GM21528 (cell line): ENCODE data around the gene KNCN.

Experiments used
- ATAC-seq: cut with Tn5 transposase; IDR thresholded peaks from one replicate; pipeline ENCODE4 v1.9.1; 2021; ENCODE audit warnings: mild to moderate bottlenecking, moderate library complexity; ENCODE audit not compliant: unreplicated experiment, low FRiP score

KNCN gene

GRCh38 chr1:46551597-46552095 lies at the start of gene KNCN:
Gene KNCN, minus strand, starts transcription at chr1:46551647. Its CDS starts 432 bp downstream, at chr1:46551215.
- no peak for ATAC-seq

DNA sequence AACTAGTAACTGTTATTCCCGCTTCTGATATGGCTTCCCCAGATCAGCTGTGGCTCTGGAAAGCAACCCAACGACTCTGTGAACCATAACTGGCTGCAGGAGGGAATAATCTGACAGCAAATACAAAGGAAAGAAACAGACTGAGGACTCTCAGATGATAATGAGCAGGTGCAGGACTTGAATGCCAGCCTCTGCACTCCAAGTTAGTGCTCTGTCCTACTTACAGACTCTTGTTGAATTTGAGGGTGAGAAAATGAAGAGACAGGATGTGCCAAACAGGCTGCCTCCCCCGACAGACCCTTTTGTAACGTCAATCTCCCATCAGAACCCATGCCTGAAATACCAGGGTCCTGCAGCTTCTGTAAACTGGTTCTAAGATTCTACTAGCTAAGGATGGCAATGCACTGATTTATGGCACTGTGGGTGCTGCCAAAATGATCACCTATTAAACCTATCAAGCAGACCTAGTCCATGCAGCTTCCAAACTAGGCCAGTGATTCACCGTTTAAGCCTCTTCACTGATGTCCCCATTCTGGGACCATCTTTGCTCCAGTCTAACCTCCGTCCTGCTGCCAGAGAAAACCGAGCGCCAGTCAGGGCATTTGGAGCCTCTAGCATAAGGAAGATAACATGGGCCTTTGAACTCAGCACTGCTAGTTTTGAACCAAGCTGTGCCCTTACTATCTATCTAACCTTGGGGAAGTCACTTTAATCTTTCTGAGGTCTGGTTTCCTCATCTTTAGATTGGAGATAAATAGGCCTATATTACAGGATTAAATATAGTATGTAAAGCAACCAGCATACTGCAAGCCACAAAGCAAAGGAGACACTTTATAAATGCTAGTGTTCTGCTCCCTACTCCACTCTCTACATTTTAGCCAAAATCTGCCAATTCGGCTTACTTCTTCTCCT lies 47.9 kb upstream of the KNCN start:
- no peak for ATAC-seq

DNA sequence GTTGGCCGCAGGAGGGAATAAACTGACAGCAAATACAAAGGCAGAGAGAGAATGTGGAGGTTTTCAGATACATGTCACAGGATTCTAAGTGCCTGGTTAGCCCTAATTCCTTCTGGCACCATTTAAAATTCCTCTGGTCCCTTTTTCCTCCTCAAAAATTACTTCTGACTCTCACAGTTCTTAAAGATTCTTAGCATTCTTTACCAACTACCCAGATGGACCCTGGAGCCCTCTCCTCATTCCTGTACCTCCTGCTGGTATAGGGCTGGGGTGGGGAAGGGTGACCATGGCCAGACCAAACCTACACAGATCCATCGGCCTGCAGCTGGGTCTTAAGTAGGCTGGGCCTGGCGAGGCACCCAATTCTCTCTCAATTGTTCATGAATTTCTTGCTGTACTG lies 45.4 kb upstream of the KNCN start:
- ATAC-seq = no peak

DNA sequence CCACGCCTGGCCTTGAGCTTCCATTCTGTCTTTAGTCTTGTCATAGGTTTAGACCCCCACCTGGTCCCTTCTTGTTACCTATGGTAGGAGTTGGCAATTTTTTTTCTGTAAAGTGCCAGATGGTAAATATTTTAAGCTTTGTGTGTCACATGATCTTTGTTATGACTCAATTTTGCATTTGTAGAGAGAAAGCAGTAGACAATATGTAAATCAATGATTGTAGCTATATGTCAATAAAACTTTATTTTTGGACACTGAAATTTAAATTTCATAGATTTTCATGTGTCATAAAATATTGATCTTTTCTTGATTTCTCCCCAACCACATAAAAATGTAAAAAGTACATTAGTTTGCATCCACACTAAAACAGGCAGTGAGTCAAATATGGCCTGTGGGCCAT lies 44.6 kb upstream of the KNCN start:
- ATAC-seq = no peak

DNA sequence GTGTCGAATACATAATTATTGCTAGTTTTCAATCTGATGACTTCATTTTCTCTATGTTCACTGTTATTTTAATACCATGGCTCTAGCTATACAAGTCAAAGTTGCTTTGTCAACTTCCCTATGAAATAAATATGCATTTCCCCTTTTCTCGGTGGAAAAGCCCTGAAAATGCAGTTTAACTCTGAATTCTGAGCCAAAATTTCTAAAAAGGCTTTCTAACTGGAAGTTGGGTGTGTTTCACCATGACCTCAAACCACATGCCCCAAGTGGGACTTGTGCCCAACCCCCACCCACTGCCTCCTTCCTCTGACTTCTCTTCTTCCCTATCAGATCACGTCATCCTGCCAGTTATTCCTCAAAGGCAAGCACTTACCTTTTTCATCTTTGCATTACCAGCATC lies 43.7 kb upstream of the KNCN start:
- no peak for ATAC-seq

DNA sequence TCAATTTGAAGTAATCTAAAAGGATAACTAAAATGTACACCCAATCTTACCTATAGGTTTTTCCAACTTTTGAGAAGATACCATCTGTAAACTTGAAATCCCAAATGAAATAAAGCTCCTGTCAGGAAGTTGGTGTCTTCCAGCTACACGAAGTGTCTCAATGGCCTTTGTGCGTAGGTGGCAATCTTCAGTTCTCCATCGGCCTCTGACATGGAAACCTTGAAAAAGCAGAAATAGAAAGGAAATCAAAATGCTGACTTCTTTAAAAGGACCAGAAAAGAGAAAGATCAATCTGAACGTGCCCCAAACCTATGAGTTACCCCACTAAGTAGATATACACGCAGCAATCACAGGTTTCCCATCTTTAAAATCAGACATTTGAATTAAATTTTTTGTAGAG lies 42.6 kb upstream of the KNCN start:
- ATAC-seq = no peak

GRCh38 chr1:46592823-46593222 lies 41.4 kb upstream of the KNCN start:
- ATAC-seq = no peak

GRCh38 chr1:46589529-46589928 lies 38.1 kb upstream of the KNCN start:
- ATAC-seq = no peak

- no peak for ATAC-seq
These were observed 35.6 kb upstream of the KNCN start for GRCh38 chr1:46587069-46587468.

GRCh38 chr1:46585312-46585938 lies 34.0 kb upstream of the KNCN start:
- ATAC-seq = no peak

- no peak for ATAC-seq
These were observed 32.0 kb upstream of the KNCN start for GRCh38 chr1:46583494-46583893.

- no peak for ATAC-seq
These were observed 31.5 kb upstream of the KNCN start for GRCh38 chr1:46582972-46583371.

DNA sequence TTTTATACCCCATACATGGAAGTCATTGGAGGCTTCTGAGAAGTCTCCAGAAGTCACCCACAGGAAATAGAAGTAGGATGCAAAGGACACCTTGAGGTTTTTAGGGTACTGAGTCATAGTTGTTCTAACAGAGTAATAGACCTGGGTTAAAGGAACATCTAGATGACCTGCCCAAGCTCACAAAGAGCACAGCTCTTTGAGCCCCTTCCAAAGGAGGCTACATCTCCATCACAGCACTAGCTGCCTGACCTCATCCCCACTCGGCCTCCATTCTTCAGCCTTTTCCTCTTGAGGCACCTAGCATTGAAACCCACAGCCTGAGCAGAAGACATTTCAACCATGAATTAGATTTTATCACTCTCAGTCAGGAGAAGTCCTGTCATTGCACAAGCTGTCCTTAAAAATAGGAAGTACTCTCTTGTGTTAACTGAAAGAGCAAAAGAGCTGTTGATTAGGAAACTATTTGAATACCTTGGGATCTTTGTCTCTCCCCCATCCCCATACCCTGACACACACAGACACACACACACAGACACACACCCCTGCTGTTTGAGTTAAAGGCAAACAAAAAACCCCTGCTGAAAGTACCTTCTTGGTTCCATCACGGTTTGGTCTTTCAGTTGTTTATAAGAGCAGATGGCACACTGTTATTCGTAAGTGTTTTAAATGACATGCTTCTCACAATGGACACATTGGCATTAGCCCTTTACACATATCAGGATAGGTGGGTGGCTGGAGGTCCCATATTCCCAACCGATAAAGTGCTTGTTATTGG lies 30.4 kb upstream of the KNCN start:
- no peak for ATAC-seq

GRCh38 chr1:46580140-46580903 lies 28.9 kb upstream of the KNCN start:
- ATAC-seq = no peak

DNA sequence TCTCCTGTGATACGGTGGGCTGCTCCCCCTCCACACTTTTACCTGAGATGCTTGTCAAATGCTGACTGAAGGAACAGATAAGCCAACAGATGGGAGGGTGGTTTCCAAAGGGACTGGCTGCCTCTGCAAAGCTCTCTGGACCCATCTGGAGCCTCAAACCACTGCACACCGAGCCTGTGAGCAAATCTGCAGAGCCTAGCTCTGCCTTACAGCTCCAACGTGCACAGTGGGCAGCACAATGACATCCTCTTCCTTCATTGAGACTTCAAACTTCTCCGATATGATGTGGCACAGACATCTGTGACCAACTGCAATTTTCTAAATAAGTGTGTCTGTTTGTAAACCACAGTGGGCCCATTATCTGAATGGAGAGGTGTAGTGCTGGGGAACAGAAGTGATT lies 26.2 kb upstream of the KNCN start:
- ATAC-seq = no peak

GRCh38 chr1:46576596-46576995 lies 25.1 kb upstream of the KNCN start:
- no peak for ATAC-seq

DNA sequence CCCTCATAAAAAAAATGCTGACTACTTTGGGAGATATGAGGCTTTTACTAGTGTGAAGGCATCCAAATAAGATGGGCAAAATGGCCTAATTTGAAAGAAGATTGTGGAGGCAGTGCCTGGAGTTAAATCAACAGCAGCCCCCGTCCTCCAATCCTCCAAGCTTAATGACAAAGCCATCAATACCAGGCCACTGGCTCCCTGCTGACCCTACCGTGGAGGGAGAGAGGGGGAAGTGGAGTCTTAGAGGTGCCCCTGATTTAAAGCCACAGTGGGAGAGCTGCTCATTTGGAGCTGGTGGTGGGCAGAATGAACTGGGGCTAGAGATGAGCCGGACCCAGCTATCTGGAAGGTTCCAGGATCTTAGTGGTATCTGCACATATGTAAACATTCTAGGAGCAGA lies 24.3 kb upstream of the KNCN start:
- no peak for ATAC-seq

DNA sequence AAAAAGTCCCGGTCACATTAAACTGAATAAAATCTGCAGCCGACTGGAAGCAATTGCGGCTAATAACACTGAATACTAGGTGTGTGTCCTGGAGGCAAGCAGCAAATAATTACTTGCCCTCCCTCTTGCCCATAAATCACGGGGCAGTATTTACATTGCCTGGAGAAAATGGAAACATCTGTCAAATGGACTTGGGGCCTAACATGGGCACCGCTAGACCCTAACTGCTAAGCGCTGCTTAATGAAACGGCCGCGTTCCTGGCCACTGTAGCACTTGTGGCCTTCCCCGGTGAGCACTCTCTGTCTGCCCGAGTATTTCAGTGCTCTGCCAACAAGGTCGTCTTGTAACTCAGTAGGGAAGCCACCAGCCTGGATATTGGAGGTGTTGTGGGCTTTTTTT lies 23.9 kb upstream of the KNCN start:
- ATAC-seq = no peak

- no peak for ATAC-seq
These were observed 20.3 kb upstream of the KNCN start for GRCh38 chr1:46571691-46572225.
